ENCODE results near the gene COX20. TPM values are rescaled to one million over a fixed set of nuclear protein-coding genes. Genes with fewer than 3 reads are reported as not detected.

The COX20 gene
- total and polyA plus RNA-seq, 2 of the 13 experiments (the other 11 are each of a cell fraction or from before 2014, with no cell fraction given), result 34.4 to 95.8 TPM

- TF ChIP-seq ZNF383 (CRISPR knock-in tag; IDR thresholded peaks at IDR 0.05; ENCODE audit: borderline replicate concordance) (no peak), ZNF275 (CRISPR knock-in tag; IDR thresholded peaks at IDR 0.05; ENCODE audit: borderline replicate concordance) (peak; percentile 77; the same call in 1 of the 2 replicates), ZNF160 (CRISPR knock-in tag; IDR thresholded peaks at IDR 0.05) (no peak), KDM3A (CRISPR knock-in tag; IDR thresholded peaks at IDR 0.05; ENCODE audit: low read depth) (peak; percentile 53; the same call in 1 of the 2 replicates), IKZF4 (CRISPR knock-in tag; IDR thresholded peaks at IDR 0.05; ENCODE audit: borderline replicate concordance, low read depth, not compliant biosample characterization) (peak; percentile 81), NR2C2 (CRISPR knock-in tag; IDR thresholded peaks at IDR 0.05; ENCODE audit: borderline replicate concordance) (no peak; the same call in 1 of the 2 replicates), MAZ (IDR thresholded peaks at IDR 0.05; ENCODE audit: borderline replicate concordance, low read depth, low read length) (peak; percentile 75; the same call in 1 of the 2 replicates), MAZ (CRISPR knock-in tag; IDR thresholded peaks at IDR 0.05; ENCODE audit: low read depth) (peak; percentile 90), FOXJ3 (CRISPR knock-in tag; IDR thresholded peaks at IDR 0.05; ENCODE audit: borderline replicate concordance) (no peak), HOXA5 (CRISPR knock-in tag; IDR thresholded peaks at IDR 0.05) (peak; percentile 59; the same call in 1 of the 2 replicates), ZNF274 (CRISPR knock-in tag; IDR thresholded peaks at IDR 0.05) (peak; percentile 70; the same call in 1 of the 2 replicates), NBN (conservative IDR thresholded peaks at IDR 0.05) (no peak), KAT8 (CRISPR knock-in tag; IDR thresholded peaks at IDR 0.05) (peak; percentile 89), POLR2AphosphoS2 (IDR thresholded peaks at IDR 0.05; ENCODE audit: low read depth, low read length) (peak; percentile 71; the same call in 1 of the 2 replicates), TERF1 (CRISPR knock-in tag; IDR thresholded peaks at IDR 0.05) (no peak), RNF2 (conservative IDR thresholded peaks at IDR 0.05; ENCODE audit: low read depth) (no peak), ZNF350 (CRISPR knock-in tag; IDR thresholded peaks at IDR 0.05; ENCODE audit: borderline replicate concordance, low read depth) (peak; percentile 66; the same call in 1 of the 2 replicates), ZNF549 (CRISPR knock-in tag; IDR thresholded peaks at IDR 0.05) (0 out of 2 replicates have a peak, but pooled peaks have one; percentile 33), NFATC3 (CRISPR knock-in tag; IDR thresholded peaks at IDR 0.05) (peak; percentile 62; the same call in 1 of the 2 replicates), EZH2 (conservative IDR thresholded peaks at IDR 0.05; ENCODE audit: low read depth, low read length) (no peak), ZMYM3 (CRISPR knock-in tag; IDR thresholded peaks at IDR 0.05) (no peak; the same call in 1 of the 2 replicates), MTF2 (CRISPR knock-in tag; IDR thresholded peaks at IDR 0.05; ENCODE audit: borderline replicate concordance) (peak; percentile 49), ZNF766 (CRISPR knock-in tag; IDR thresholded peaks at IDR 0.05; ENCODE audit: borderline replicate concordance) (no peak), ZNF281 (CRISPR knock-in tag; IDR thresholded peaks at IDR 0.05; ENCODE audit: borderline replicate concordance) (peak; percentile 96), RARA (CRISPR knock-in tag; IDR thresholded peaks at IDR 0.05) (peak; percentile 59)
Measured at GRCh38 chr1:244864253-244865027, 29.0 kb downstream of the COX20 start, which contains the start of gene HNRNPU (continued).

Measured in HepG2 (cell line).